Embryonic facial prominence (tissue), 1 donor: Measurements from ENCODE around the gene EPS8.
"Not testable (repeated sequence)": the region's sequence is repeated elsewhere in the genome, so short reads cannot be mapped to it uniquely, and the experiment has no call there.

Experiments
- DNase-seq: peaks from one replicate; pipeline ENCODE4 v3.0.0-alpha.2; 2016; ENCODE audit errors: extremely low spot score

Gene EPS8

DNA sequence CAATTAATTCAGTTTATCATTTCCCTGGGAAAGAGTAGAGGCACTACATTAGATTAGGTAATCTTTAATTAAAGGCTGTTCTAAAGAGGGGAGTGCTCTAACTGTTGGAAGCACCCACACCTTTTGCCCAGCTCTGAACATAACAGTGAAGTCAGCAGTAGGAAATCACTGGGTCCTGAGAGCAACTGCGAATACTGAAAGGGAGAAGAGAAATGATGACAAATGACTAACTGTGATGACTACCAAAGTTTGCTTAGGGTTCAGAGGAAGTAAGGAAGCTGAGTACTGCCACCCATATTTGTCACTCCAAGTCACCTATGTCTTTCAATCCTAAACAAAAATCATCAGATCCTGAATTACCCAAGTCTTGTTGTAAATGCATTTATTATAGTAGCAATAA, 140.6 kb downstream of the EPS8 start:
- DNase-seq: no peak

DNA sequence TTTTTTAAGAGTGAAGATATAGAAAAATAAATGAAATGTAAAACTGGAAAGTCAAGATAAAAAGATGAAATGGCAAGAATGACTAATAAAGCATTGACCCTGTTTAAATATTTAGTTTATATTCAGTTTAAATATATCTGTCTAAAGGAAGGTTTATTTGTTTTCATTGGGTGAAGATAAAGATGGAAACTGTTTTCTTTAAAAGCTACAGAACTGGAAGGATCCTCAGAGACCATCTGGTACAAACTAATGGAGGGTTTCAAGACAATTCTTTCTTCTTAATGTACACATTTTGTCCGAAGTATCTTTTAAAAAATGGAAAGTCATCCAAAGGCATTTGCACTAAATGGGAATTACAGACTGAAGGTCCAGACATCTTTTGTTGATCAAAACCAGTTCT, 142.6 kb downstream of the EPS8 start:
- DNase-seq: no peak

DNA sequence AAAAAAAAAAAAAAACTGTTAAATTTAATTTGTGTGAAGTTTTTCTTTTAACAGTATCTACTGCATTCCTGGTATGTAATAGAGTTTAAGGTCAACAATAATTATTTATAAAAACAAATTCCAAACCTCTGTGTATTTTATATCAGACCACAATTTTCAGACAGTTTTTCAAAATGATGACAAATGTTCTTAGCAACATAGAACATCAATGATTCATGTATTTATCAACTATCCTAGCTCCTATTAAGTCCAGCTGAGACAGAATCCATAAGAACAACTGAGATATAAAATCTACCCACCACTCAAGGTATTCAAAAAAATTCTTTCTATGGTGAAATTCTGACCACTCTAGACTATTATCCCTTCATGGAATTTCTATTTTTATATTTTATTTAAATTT, 144.5 kb downstream of the EPS8 start:
- no peak for DNase-seq

DNA sequence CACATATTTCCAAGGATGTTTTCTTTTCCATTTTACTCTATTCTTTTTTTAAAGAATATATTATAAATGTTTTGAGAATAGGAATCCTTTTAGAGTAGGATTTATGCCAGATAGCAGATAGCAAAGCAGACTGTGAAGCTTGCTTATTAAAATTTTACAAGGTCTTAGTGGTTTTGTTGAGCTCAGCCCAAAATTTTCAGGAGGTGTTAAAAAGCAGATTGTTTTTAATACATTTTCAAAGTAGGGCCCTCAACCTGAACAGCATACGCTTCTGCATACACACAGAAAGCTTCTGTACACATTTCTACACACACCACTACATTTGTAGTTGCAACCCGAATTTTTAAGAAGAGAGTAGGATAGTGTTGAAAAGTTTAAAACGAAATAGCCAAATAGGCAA, 151.0 kb downstream of the EPS8 start:
- no peak for DNase-seq

DNA sequence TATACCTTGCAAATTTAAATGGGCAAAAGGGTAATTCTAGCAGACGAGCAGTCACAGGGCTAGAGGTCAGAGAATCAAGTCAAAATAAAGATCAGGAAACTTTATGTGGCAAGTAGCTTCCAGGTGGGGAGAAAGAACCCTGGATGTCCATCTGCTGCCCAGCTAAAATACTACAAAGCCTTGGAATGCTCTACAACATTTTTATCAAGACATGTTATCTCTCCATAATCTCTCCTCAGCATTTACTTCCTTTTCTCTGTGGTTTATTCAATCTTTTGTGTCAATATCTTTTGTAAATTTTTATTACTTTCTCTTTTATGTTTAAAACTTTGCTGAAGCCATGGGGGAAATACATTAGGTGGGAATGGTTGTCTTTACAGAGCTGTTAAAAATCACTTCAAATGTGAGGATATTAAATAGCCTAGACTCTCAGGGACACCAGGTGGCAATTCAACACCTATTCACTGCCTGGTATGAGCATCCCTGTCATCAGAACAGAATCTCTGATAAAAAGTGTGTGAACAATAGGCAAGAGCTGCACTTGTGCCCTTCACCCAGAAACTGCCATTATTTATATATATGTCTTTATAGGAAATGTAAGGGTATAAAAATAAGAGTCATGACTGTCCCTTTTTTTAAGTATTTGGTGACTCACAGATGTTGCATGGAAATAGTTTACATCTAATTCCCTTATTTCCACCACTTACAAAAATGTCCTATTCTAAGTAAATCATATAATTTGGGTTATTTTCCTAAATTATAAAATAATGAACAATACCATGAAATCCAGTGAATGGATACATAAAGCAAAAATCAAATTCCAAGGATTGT, 152.9 kb downstream of the EPS8 start:
- no peak for DNase-seq

DNA sequence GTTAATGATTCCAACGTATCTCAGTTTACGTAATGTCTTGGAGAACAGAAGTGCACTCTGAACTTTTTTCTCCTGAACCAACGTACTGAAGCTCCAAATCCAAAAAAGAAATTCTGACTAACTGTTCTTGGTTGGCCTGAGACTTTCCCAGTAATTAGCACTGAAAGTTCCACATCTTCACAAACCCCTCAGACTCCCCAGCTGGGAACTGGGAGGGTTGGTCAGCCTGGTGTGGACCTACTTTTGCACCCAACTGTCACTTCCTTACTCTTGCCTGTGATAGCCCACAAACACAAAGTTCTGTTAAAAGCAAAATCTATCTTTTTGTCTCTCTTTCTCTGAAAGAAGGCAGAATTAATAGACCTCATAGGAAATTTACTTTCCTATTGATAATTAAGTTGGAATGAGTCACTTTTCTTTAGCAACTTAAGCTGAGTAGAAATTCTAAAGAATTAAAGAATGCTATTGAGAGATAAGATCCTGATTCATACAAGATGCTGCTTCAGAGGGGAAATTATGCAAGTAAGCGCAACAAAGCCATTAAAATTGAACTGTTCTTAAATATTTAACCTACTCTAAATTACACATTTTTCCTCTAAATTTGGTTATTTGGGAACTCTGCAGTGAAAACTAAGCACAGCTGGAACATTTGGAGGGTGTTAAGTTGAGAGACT, 155.0 kb downstream of the EPS8 start:
- no peak for DNase-seq

DNA sequence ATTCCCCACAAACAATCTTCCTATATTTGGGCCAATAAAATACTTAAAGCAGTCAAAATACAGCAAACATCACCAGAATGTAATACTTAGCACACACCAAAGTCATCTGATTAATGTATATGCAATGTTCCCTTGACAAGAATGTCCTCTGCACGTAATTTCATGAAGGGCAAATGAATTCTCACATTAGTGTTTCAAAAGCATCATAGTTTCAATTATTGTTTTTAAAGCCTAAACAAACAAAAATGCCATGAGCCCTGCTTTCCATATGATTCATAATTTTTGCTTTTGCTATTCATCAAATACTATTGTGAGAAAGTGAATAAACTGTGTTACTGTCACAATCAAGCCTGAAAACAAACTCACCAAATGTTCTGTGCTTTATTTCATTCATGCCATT, 156.0 kb downstream of the EPS8 start:
- no peak for DNase-seq

DNA sequence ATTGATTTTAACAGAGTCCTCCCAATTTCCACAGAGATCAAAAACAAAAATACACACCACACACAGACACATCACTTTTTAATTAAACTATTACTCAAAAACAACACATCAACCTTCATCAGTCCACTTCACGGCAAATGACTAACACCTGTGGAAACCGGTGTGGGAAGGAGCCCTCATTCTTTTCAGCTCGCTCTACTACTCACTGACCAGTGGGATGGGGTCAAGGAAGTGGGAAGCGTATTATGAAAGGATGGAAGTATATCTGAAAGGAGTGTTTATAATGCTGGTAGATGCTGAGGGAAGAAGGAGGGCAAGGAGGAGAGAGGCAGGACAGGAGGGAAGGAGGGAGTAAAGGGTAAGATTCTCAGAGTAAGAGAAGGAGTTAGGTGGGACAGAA, 156.5 kb downstream of the EPS8 start:
- DNase-seq: no peak

DNA sequence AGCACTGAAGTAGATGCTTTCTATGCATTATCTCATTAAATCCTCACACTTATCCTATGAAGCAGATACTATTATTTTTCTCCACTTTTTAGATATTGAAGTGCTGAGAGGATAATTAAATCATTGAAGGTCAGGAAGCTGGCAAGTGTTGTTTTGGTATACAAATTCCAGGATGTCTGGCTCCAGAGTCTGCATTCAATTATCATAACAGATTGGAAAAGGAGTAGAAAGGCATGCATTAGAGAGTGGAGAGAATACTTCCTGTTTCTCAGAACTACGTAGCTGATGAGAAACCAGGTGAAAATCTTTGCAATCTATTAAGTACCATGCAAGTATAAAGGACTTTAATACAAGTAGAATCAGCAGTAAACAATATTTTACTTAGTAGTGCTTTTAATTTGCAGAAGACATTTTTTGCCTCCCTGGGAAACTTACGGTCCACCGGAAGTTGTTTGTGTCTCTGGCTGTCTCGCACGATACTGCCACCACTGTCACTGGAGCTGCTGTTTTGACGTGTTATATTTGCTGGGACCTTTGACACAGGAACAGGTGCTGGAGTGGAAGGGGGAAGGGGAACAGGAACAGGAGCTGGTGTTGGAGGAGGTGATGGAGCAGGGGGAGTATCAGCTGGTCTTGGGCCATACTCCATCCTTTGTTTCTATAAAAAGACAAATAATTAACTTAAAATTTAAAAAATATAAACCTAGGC, 158.0 kb downstream of the EPS8 start:
- no peak for DNase-seq

DNA sequence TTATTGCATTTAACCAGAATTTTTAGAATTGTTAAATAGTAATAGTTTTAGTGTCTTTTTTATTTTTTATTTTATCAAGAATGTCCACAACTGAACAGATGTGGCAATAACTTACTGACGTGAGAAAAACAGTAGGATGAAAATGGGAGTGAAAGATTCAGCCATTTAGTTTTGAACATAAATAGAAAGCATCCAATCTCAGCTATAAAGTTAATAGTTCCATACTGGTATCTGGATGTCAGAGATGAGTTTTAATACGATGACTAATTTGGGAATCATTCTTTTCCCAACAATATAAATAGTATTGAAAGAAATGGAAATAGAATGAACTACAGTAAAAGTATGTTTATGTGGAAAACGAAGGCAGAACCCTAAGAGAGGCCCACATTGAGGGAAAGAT, 159.4 kb downstream of the EPS8 start:
- no peak for DNase-seq

DNA sequence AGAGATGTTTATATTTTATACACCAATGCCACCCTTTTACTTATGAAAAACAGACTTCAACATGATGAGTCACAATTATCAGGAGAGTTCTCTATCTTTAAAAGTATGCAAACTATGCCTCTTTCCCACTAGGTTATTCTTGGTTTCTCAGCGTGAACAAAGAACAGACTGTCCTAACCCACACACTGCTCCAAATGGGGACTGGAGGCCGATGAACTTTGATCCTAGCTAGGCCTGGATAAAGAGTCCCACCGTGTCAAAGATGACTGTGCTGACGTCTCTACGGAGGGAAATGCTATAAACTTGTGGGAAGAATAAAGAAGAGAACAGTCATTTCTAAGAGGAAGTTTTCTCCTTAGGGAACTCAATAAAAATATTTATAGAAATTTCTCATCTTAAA, 160.1 kb downstream of the EPS8 start:
- DNase-seq: no peak

DNA sequence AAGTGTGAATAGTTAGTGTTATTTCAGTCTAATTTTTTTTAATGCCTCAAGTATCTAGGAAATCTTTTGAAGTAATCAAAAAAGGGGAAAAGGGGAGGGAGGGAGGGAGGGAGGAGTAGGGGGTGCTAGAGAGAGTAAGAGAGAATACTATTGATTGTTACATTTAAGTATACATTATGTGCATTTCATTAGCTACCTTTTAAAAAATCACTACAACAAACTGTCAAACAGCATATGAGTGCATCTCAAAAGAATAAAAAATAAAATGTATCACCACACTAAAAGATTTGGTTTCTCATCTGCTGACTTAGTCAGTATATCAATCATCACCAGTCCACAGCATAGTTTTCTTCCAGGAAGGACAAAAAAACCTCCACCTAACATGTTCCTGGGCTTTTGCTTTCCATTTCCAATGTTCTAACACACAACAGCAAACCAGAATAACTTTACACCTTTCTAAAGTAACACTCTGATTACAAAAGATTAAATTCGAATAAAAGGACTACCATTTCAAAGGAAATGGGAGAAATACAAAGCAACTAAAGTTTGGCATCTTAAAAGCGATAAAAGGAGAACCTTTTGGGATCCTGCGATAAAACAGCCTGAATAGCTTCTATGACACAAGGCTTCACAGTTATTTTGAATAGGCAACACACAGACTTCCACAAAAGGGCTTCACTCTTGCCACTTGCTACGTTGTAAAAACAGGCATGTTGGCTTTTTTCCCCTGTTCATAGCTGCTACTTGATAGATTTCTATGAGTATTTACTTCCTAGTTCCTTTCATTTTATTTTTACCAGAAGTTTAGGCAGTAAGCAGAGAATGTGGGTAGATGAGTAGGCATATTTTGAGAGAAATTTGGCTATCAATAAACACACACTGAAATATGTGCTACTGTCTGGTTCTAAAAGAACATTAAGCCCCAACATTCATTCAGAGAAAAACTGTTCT, 160.9 kb downstream of the EPS8 start:
- no peak for DNase-seq

DNA sequence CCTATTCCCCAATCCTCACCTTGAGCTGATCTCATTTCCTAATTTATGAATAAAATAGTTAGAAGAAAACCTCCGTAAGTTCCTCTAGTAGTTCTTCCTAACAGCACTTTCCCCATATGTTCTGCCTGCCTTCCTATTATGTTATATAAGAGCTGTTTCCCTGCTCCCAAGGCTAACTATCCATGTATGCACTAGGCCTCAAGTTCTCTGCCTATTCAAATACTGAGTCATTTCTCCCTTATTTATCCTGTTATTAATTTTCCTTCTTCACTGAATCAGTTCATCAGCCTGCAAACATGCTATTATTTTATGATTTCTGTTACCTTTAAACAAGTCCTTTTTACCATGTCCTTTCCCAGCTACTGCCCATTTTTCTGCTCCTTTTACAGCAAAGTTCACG, 164.1 kb downstream of the EPS8 start:
- no peak for DNase-seq

DNA sequence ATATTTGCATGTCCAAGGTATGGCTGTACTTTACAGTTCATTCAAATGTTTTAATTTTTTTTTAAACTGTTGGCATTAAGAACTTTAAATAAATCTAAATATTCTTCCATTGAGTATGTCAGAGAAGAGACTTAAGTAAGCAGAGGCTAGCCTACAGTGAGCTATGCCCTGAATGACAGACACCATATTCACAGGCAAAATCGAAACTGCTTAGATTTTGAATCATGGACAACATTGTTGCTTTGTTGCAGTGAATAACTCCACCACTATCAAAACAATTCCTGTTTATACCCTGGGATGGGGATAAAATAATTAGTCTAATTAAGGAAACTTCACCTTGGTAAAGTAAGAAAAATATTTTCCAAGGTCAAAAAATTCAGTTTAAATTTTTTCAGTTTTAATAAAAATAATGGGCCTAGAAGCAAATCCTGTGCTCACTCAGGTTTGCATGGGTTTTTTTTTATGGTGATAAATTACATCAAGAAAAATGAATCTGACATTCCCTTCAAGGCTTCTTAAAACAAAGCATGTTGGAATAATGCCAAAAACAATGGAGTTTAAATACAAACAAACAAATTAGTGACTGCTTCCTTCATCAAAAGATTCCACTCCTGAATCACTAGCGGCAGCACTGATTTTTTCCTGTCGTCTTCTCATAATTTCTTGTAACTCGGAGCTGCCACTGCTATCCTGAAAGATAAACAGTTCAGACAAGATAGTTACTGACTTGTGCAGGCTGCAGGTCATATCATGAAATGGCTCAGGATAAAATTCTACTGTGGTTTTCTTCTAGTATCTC, 168.2 kb downstream of the EPS8 start:
- DNase-seq: no peak

DNA sequence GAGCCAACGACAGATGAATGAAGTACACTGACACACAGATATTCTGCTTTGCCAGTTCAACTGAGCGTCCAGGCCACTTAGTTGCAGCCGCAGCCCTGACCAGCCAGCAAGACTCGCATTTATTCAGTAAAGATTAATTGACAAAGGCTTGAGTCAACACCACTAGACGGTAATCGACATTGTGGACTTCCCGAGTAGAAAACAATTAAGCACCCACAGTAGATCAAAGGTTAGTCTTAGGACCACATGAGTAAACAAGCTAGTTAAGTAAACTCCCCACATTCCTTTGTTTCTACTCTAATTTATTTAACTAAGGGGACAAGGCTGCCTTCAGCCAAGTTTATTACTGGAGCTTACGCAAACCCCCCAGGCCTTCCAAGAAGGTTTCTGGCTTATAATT, 172.7 kb downstream of the EPS8 start:
- not testable (repeated sequence) for DNase-seq

DNA sequence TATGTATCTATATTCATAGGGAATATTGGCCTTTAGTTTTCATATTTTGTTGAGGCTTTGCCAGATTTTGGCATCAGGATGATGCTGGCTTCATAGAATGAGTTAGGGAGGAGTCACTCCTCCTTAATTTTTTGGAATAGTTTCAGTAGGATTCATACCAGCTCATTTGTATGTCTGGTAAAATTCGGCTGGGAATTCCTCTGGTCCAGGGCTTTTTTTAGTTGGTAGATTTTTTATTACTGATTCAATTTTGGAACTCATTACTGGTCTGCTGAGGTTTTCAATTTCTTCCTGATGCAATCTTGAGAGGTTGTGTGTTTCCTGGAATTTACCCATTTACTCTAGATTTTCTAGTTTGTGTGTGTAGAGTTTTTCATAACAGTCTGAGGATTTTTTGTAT, 175.2 kb downstream of the EPS8 start:
- no peak for DNase-seq

DNA sequence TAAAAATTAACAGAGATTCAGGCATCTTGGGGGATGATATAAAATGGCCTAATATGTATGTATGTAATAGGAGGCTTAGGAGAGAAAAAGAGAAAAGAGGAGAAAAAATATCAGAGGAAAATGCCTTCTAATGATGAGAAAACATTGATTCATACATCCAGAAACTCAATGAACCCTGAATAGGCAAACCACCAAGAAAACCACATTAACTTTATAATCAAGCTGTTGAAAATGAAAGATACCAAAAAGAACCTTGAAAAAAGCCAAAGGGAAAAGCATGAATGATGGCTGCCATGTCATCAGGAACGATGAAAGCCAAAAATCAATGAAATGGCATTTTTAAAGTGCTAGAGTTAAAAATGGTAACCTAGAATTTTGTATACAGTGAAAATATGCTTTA, 180.2 kb downstream of the EPS8 start:
- DNase-seq: no peak

DNA sequence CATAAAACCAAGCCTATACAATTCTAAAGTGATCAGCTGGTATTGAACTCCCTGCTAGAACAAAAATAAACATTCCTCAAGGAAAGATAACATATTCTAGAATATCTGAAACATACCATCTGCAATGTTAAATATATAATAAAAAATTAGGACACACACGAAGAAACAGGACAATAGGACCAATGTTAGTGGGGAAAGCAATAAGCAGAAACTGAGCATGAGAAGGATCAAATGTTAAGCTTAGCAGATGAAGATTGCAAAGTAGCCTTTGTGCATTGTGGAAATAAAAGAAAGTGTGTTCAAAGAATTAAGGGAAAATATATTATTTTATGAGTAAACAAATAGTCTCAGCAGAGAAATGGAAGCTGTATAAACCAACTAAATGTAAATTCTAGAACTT, 180.8 kb downstream of the EPS8 start:
- no peak for DNase-seq

DNA sequence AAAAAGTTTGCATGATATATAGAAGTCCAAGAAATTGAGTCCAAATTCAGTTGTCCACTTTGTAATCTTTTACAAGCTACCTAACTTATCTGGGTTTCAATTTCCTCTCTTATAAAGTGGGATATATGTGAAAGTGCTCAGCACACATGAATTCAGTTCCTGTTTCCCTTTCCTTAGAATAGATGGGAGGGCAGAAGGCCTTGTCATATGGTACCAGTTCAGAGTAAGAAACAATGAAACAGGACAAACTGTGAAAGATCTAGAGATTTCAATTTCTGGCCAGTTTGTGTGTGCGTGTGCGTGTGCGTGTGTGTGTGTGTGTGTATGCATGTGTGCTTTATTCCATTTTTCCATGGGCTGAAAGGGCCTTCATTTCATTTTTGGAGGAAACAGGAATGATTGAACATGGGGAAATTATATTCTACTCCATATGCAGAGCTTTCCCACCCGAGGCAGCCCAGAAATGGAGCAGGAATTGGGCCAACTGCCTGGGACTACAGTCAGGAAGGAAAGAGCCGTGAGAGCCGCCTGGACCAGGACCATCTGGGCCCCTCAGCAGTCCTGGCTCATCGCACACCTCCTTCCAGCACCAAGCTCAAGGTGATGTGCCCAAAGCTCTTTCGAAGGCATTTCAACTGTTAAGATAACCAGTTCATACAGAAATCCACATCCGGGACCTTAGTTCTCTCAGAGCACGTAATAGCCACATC, 183.2 kb downstream of the EPS8 start:
- no peak for DNase-seq

DNA sequence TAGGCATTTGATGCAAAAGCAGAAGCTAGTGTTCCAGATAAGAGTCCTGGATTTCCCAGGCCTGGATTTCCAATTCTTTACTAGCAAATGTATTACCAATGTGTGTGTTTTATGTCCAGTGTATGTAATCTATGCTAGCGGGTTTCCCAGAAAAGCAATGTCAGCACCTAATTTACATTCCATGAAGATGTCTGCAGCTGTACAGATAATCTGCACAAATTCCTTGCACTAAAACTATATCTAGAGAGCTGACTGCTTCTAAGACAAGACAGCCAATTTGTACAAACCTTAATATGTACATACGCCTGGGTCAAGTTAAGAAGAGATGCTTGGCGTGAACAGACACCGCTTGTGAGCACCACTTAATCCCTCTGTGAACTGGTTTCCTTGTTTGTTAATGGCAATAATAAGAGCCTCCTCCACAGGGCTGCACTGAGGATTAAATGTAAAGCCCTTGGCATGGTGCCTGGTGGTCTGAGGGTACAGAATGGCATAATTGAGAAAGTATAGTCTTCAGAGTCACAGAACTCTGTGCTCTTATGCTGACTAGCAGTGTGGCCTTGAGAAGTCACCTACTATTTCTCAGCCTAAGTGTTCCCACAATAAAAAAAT, 185.6 kb downstream of the EPS8 start:
- DNase-seq: no peak
